ENCODE measurements around the gene PGBD5. TPM values are rescaled to one million over a fixed set of nuclear protein-coding genes. Genes with fewer than 3 reads are reported as not detected.

PGBD5 gene
- total RNA-seq, 1 donor from 2014 or later: 16.2 TPM

DNA sequence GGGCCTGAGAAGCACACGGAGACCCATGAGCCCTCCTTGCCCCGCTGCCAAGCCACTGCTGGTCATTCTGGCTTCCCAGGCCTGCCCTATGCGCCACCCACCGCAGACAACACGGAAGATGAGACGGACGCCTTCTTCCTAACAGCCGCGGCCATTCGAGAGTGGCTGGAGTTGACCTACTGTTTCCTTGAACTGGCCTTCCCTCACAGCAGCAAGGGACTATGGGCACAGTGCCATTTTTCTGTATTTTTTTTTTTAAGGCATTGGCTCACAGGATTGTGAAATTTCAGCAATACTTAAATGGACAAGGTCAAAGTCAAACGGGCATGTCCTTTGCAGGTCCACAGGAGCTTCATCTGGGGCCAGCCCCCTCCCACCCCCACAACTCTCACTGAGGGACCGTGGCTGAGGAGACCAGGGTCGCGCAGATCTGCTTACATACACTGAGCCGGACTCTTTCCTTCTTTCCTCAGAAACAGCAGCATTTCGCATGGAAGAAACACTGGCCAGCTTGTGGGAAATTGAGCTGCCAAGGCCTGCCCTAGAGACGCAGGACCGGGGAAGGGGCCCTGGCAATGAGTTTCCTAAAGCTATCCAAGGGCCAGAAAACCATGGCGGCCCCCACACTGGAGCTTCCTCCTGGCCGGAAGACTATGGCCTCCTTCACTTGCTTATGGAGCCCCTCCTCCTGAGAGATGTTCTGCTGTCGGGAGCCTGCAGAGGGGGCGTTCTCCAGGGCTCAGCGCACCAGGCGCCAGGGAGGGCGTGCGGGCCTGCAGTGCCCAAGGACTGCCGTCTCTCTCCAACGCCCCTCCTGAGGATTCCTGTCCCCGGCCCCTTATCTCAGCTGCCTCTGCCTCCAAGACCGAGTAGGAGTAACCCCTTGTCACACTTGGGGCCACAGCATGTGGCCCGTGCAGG lies 98.9 kb downstream of the PGBD5 start:
- no peak for DNase-seq (ENCODE audit: low spot score, unreplicated experiment)
- peaks cover 2% of the 10 kb centered on the region for H3K4me1 Mint-ChIP-seq (ENCODE audit: low read depth)
- H3K27ac Mint-ChIP-seq: no peak overlapping the region
- H3K9me3 Mint-ChIP-seq (ENCODE audit: low read depth): no peaks in the 10 kb centered on the region
- TF ChIP-seq, protein P1, sequence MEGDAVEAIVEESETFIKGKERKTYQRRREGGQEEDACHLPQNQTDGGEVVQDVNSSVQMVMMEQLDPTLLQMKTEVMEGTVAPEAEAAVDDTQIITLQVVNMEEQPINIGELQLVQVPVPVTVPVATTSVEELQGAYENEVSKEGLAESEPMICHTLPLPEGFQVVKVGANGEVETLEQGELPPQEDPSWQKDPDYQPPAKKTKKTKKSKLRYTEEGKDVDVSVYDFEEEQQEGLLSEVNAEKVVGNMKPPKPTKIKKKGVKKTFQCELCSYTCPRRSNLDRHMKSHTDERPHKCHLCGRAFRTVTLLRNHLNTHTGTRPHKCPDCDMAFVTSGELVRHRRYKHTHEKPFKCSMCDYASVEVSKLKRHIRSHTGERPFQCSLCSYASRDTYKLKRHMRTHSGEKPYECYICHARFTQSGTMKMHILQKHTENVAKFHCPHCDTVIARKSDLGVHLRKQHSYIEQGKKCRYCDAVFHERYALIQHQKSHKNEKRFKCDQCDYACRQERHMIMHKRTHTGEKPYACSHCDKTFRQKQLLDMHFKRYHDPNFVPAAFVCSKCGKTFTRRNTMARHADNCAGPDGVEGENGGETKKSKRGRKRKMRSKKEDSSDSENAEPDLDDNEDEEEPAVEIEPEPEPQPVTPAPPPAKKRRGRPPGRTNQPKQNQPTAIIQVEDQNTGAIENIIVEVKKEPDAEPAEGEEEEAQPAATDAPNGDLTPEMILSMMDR (IDR thresholded peaks at IDR 0.05; ENCODE audit: unreplicated experiment): no peak
- H3K27me3 Mint-ChIP-seq: no peaks in the 10 kb centered on the region
- H3K36me3 Mint-ChIP-seq (ENCODE audit: insufficient read depth): peaks cover 10% of the 10 kb centered on the region
- H3K4me3 Mint-ChIP-seq (ENCODE audit: low read depth): no peak overlapping the region

- no peaks in the 10 kb centered on the region for H3K4me1 Mint-ChIP-seq (ENCODE audit: low read depth)
Observed at GRCh38 chr1:230323686-230324085, 102.4 kb downstream of the PGBD5 start.

DNA sequence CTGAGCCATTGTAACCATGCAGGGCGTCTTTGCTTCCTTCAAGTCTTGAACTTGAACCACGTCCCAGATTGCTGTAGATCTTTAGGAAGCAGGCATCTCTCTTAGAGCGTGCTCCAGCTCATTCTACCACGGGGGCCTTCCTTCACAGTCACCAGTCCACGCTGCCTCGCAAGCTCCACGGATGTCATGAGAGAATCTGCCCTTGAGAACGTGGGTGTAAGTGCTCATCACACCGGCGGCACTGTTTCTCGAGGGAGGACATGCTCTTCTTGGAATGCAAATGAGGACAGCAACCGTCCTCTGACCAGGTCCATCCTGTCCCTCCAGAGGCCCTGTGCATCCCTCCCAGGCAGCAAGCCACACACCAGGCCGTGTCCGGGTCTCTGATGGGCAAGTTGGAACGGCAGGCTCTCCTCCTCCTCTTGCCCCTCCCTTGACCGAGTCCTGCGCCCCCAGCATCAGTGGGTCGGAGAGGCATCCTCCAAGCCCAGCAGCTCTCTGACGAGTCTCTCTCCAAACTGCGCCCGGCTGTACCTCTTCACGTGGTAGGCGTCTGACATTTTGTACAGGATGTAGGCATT lies 103.1 kb downstream of the PGBD5 start:
- Mint-ChIP-seq H3K4me3 (ENCODE audit: low read depth) (no peak overlapping the region), H3K4me1 (ENCODE audit: low read depth) (no peaks in the 10 kb centered on the region), H3K36me3 (ENCODE audit: insufficient read depth) (peaks cover 14% of the 10 kb centered on the region), H3K9me3 (ENCODE audit: low read depth) (no peaks in the 10 kb centered on the region), H3K27me3 (no peaks in the 10 kb centered on the region), H3K27ac (no peak overlapping the region)
- TF ChIP-seq, protein P1 (IDR thresholded peaks at IDR 0.05; ENCODE audit: unreplicated experiment): no peak
- DNase-seq (ENCODE audit: low spot score, unreplicated experiment): no peak

More at GRCh38 chr1:230323686-230324085, 102.4 kb downstream of the PGBD5 start:
- Mint-ChIP-seq H3K9me3 (ENCODE audit: low read depth) (no peaks in the 10 kb centered on the region), H3K36me3 (ENCODE audit: insufficient read depth) (peaks cover 16% of the 10 kb centered on the region), H3K27me3 (no peaks in the 10 kb centered on the region), H3K27ac (no peak overlapping the region), H3K4me3 (ENCODE audit: low read depth) (no peak overlapping the region)
- DNase-seq (ENCODE audit: low spot score, unreplicated experiment): no peak
- TF ChIP-seq, protein P1 (IDR thresholded peaks at IDR 0.05; ENCODE audit: unreplicated experiment): no peak

DNA sequence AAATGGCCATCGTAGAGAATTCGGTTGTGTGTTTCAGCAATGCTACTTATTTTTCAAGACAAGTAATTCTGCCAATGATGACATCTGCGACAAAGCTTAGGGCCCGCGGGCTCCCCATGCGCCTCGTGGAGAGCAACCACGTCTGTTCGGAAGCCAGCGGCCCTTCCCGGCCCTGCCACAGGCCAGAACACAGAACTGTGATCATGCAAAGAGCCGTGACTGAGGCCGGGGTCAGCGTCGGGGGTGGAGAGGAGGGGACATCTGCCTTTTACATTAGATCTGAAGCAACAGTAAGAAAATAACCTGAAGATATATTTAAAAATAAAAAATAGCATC lies 103.7 kb downstream of the PGBD5 start:
- H3K27me3 Mint-ChIP-seq: no peaks in the 10 kb centered on the region
- no peak for DNase-seq (ENCODE audit: low spot score, unreplicated experiment)
- no peaks in the 10 kb centered on the region for H3K9me3 Mint-ChIP-seq (ENCODE audit: low read depth)
- peaks cover 14% of the 10 kb centered on the region for H3K36me3 Mint-ChIP-seq (ENCODE audit: insufficient read depth)
- H3K4me3 Mint-ChIP-seq (ENCODE audit: low read depth): no peak overlapping the region
- TF ChIP-seq, protein P1 (IDR thresholded peaks at IDR 0.05; ENCODE audit: unreplicated experiment): no peak
- H3K27ac Mint-ChIP-seq: no peak overlapping the region
- H3K4me1 Mint-ChIP-seq (ENCODE audit: low read depth): no peaks in the 10 kb centered on the region

DNA sequence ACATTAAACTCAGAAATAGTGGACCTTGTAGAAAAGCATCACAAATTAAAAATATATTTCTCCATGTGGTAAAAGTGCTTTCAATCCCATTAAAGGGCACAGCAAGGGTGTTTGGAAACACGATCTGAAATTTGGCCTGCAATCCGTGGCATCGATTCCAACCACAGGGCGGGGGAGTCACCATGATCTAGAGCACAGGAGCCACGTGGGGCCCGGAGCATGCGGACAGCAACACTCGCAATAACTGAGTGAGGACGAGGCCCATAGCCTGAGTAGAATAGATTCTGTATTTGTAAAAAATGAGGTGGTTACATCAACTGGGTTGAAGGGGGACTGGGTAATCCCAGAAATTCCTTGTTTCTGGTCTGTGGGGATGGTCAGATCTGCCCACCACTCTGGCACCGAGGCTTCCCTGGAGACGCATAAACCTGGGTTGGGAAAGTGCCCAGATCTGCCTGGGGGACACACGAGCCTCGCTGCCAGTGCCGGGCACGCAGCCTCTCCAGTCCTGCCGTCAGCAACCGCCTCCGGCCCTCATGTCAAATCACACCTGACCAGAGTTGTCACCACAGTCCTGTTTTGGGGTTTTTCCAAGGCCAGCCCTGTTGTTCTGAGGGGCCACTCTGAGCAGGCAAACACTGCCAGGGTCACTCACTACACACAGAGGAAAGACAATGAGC lies 104.3 kb downstream of the PGBD5 start:
- Mint-ChIP-seq H3K36me3 (ENCODE audit: insufficient read depth) (peaks cover 14% of the 10 kb centered on the region), H3K9me3 (ENCODE audit: low read depth) (no peaks in the 10 kb centered on the region), H3K4me1 (ENCODE audit: low read depth) (no peaks in the 10 kb centered on the region), H3K4me3 (ENCODE audit: low read depth) (no peak overlapping the region), H3K27me3 (no peaks in the 10 kb centered on the region), H3K27ac (peak overlapping the region; percentile 24)
- TF ChIP-seq, protein P1 (IDR thresholded peaks at IDR 0.05; ENCODE audit: unreplicated experiment): no peak
- no peak for DNase-seq (ENCODE audit: low spot score, unreplicated experiment)
